NCI-H82 (cell line): ENCODE results near the gene SCCPDH.

ENCODE experiments used
- DNase-seq: peaks from one replicate; lab custom pipeline; 2025; lab: John Stamatoyannopoulos, UW

The SCCPDH gene

GRCh38 chr1:246786606-246787238 lies 62.5 kb downstream of the SCCPDH start:
- DNase-seq = no peak

DNA sequence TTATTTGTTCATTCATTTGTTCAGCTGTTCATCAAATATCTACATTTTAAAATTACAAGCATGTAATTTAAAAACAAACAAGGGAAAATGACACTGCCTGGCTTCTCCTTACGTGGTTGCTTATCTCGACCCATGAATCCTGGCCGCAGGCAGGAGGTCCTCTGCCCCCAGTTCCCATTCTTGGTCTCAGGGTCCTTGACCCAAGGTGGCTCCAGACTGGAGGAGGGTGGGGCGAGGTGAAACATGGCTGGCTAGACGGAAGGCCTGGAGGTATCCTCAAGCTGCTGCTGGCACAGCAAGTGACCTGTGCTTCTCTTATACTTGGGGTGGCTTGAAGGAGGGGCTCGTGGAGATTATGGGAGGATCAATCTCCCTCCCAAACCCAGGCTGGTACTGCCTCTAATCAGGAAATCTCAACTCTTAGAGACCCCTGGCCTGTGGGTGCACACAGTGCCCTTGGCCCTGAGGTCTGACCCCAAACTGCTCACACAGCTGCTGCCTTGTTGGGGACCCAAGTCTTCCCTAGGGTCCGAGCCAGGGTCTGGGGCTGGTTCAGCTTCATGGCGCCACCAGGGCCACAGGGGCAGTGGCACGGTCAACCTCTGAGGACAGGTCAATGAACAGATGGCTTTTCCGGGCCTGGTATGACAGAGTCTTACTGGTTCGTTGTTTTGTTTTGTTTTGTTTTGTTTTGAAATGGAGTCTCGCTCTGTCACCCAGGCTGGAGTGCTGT lies 63.7 kb downstream of the SCCPDH start:
- DNase-seq = no peak

- no peak for DNase-seq
Observed at GRCh38 chr1:246788895-246789338, 64.7 kb downstream of the SCCPDH start.

DNA sequence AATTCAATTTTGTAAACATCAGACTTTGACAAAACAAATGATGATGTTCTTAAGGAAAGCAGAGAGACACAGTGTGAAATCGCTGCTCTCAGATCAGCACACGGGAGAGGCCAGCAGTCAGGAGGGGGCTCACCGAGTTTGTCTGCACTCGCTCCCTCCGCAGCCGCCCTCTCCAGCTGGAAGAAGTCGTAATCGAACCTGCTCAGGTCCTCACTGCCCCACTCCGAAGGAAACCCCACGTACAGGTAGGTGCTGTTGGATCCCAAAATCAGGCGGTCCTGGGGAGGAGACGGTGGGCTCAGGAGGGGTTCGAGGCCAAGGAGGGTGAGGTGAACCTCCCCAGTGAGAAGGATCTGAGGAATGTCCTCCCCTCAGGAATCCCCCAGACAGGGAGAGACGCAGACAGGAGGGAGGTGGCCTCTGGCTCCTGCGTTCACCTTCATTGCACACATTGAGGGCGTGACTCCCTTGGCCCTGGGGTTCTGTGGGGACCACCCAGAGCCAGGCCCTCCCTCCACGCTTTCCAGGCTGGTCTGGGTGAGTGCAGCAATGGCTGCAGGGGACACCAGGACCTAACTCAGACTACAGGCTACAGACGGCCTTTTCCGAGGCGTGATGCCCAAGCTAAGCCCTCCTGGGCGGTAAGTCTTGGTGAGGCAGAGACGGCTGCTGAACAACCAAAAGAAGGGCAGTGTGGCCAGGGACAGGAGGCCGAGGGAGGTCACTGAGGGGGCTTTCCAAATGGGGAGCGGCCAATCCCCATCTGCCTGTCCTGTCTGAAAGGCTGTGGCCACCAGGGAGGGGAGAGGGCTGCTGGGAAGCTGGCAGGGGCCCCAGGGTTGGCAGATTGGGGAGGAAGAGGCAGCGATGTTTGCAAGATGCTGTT lies 65.5 kb downstream of the SCCPDH start:
- no peak for DNase-seq

DNA sequence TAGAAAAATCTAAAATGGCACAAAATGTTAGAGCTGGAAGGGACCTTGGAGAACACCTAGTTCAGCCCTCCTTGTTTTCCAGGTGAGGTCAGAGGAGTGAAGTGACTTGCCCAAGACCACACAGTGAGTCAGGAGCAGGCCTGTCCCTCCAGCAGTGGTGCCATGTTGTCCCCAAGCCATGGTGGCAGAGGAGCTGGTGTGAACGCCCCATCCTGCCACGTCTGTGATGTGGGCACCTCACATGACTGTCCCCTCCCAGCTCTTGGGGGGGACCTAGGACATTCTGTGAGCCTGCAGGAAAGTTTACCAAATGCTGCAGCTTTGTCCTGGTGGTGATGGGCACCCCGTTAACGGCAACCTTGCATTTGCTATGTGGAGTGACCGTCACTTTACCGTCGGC lies 66.2 kb downstream of the SCCPDH start:
- no peak for DNase-seq

DNA sequence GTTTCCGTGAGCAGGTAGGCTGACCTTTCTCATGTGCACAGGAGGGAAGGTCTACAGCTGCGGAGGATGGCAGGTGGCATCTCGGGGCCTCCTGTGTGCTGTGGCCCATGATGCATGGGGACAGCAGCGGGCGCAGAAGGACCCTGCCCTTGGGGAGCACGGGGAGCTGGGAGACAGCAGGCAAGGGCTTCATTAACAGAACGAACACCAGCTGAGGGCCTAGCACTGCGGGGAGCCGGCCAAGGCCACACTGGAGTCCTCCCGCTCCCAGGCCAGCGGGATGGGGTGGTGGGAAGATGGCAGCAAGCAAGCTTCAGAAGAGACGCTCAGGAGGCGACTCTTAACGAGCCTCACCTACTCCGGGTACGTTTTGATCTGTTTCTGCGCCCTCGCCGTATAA lies 66.6 kb downstream of the SCCPDH start:
- no peak for DNase-seq

- DNase-seq = no peak
Observed at GRCh38 chr1:246791303-246791918, 67.2 kb downstream of the SCCPDH start.

GRCh38 chr1:246792603-246793002 lies 68.4 kb downstream of the SCCPDH start:
- no peak for DNase-seq

DNA sequence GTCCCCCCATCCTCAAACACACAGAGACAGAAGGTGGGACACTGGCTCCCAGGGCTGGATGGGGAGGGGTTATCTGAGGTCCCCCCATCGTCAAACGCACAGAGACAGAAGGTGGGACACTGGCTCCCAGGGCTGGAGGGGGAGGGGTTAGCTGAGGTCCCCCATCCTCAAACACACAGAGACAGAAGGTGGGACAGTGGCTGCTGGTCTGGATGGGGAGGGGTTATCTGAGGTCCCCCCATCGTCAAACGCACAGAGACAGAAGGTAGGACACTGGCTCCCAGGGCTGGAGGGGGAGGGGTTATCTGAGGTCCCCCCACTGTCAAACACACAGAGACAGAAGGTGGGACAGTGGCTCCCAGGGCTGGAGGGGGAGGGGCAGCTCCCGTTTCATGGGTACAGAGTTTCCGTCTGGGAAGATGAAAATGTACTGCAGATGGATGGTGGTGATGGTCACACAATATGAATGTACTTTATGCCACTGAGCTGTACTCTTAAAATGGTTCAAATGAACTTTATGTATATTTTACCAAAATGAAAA lies 69.2 kb downstream of the SCCPDH start:
- peak; percentile 75 for DNase-seq

- DNase-seq = peak; percentile 62
Observed at GRCh38 chr1:246794048-246794827, 70.0 kb downstream of the SCCPDH start.

DNA sequence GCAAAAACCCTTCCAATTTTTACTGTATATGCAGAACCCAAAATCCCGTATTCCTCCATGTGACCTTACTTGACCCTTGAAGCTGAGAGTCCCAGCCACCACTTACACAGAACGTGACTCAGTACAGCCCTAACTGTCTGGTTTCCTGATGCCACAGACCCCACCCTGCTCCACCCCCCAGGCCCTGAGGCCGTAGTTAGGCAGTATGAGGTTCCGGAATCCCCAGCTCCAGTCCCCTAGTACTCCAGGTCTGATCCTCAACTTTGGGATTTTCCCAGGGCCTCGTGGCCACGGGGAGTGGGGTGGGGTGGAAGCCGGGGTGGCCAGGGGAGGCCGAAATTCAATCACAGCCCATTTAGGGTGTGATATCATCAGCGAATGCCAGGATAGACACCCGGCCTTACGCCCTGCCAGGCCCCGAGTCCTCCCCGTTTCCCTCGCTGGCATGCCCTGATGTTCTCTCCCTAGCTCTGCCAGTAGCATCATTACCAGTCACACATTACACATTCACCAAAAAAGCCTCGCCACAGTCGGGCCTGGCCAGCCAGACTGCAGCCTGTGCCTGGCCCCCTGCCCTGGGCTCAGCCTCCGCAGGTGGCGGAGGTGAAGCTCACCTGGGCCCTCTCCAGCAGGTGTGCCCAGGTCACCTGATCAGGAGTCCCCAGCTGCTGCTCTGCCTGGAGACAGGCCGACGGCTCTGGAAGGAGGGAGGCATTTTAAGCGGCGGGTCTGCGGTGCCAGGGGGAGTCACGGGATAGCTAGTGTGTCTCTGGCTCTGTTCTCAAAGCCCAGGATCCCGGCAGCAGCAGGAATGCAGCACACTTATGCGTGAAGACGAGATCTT lies 70.8 kb downstream of the SCCPDH start:
- DNase-seq = no peak

DNA sequence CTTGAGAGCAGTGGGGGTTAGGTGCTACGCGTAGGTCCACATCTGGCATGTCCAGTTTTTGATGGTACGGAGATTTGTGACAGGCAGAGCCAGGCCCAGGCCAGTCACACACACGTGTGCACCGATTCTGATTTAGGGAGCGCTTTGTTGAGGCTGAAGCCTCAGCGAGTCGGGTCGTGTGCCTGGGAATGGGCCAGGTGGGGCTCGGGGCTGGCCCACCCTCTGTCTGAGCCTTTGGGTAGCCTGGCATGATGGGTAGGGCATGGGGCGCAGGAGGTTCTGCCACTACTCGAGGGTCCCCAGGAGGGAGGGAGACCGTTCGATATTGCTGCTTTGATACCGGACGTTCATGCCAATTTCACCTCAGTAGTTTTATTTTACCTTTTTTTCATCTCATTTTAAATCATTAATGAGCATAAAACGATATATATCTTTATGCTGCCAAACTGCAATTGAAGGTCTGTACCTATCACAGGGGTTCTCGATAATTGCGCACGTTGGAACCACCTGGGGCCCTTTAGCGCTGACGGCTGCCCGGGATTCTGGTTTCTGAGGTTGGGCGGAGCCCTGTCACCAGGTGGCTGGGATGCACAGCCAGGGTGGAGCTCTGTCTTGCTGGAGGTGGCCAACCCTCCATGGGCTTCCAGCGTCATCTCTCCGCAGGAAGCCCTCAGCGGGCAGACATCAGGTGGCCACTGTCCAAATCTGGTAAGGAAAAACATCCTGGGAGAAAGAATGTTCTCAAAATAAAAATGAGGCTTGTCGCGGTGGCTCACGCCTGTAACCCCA lies 71.9 kb downstream of the SCCPDH start:
- DNase-seq = no peak

DNA sequence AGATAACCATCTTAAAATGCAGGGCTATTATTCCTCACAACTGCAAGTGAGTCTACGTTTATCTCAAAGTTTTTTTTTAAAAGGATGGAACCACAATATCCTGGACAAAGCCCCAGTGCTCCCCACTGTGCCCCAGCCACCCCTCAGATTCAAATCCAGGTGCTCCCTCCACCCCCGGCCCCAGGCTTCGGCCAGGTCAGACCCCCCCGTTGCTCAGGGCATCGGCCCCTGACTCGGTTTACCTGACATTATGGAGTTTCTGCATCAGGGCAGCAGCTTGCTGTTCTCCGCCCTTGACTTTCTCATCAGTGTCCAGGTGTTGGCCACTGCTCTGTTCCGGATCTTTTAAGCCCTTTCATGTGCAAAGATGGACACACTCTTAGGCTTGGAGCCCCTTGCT lies 72.9 kb downstream of the SCCPDH start:
- DNase-seq = no peak

GRCh38 chr1:246797597-246797996 lies 73.4 kb downstream of the SCCPDH start:
- DNase-seq = no peak

GRCh38 chr1:246798107-246798506 lies 73.9 kb downstream of the SCCPDH start:
- no peak for DNase-seq

DNA sequence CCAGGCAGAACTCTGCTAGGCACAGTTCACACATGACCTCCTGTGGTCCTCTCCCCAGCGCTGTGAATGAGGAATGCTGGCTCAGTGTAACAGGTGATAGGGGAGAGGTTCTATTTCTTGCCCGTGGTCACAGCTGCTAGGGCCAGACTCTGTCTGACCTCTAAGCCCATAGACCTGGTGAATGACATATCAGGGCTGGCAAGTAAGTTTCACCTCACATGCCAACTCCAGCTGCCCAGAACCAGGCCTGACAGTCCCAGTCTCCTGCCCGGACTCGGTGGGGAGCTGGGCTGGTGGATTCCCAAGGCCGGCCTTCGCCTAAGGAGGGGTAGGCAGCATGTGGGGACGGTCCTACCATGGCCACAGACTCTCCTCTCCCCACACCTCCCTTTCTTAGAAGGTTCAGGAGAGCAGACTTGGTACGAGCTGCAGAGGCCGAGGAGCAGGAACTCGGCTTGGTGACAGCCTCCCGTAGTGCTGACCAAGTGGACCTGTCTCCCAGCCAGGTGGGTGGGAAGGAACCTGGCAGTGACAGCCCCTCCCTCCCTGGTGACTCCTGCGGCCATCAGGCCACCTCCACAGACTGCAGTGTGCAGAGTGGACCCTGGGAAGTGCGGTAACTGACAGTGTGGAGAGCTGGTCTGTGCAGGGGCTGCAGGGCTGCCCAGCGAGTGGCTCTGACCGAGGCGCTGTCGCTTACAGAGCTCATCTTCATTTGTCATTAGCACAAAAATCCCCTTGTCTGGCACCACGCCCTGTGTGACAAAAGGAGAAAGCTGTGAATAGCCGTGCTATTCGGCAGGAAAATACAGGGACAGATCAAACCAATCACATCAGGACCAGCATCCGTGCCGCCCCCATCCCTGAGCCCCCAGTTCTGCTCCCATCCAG lies 74.6 kb downstream of the SCCPDH start:
- peak; percentile 54 for DNase-seq

GRCh38 chr1:246800356-246800755 lies 76.1 kb downstream of the SCCPDH start:
- no peak for DNase-seq

GRCh38 chr1:246800756-246801155 lies 76.5 kb downstream of the SCCPDH start:
- no peak for DNase-seq
